GM12801 (cell line): ENCODE measurements around the gene MAFG.

Source experiments
- CTCF ChIP-seq: IDR thresholded peaks from one replicate; pipeline ENCODE4 v1.5.1; 2011; ENCODE audit warnings: control low read depth; ENCODE audit not compliant: insufficient read length; ENCODE audit errors: extremely low read depth

MAFG gene

GRCh38 chr17:81944858-81945257 is 17.3 kb upstream of the MAFG start:
- TF ChIP-seq CTCF, result no peak

GRCh38 chr17:81942167-81942553 is 14.6 kb upstream of the MAFG start:
- TF ChIP-seq CTCF, result no peak

GRCh38 chr17:81941484-81942166 is 14.1 kb upstream of the MAFG start:
- TF ChIP-seq CTCF, result no peak

GRCh38 chr17:81940538-81941483 is 13.3 kb upstream of the MAFG start:
- no peak for TF ChIP-seq CTCF

GRCh38 chr17:81939881-81940385 is 12.4 kb upstream of the MAFG start:
- no peak for TF ChIP-seq CTCF

GRCh38 chr17:81939218-81939617 is 11.7 kb upstream of the MAFG start:
- TF ChIP-seq CTCF, result no peak

DNA sequence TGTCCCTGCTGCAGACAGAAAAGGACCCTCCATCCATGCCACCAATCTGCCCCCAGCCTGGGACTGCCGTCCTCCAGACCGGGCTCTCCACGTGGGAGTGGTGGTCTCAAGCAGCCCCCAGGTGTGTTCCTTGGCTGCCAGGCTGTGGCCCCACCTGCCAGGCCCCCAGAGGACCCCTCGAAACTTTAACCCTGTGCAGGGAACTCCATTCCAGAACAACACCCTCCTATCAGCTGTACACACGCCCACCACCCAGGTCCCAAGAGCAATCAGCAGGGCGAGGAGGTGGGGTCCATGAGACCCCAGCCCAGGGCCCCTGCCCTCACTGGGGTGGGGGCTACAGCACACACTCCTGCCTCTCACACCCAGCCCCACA is 8.2 kb upstream of the MAFG start:
- TF ChIP-seq CTCF, result no peak
